ENCODE measurements around the gene SLC41A3.
A peak's percentile ranks its signal among the peaks of the same experiment; 100 is the strongest.

SLC41A3 gene

DNA sequence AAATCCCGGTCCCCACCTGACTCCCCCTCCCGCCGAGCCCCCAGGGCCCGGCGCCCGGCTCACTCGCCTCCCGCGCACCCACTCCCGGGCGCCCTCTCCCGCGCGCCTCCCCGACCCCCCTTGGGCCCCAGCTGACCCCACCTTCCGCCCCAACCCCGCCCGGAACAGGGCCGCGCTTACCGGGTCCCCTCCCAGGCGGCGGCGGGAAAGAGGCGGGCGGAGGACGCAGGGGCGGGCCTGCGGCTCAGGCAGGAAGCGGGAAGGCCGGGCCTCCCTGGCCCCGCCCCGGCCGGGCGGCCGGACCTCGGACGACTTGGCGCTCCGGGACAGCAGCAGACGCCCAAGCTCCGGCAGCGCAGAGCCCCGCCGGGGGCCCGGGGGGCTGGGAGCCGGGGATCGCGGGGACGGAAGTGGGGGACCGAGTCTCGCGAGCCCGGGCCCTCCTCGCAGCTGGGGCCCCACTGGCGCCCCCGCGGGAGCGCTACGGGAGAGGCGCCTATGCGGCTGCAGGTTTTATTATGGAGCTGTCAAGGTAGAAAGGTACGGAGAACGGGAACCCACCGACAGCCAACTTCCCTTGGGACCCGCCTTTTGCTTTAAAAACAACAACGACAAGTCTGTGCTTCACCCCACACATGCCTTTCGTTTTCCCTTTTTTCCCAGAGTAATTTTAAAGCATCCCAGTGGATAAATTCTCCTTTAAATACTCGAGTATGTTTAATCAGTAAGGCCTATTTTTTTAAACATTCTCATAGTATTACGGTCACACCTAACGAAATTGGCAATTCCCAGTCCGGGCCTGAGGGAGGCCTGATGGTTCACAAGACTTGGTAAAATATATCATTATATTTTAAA, at the start of gene SLC41A3:
TSS of gene SLC41A3 (minus strand) at position 212 of the 855 bp plus-strand sequence. CDS start 15,905 bp downstream, outside the sequence.
- peak; percentile 87 for DNase-seq

DNA sequence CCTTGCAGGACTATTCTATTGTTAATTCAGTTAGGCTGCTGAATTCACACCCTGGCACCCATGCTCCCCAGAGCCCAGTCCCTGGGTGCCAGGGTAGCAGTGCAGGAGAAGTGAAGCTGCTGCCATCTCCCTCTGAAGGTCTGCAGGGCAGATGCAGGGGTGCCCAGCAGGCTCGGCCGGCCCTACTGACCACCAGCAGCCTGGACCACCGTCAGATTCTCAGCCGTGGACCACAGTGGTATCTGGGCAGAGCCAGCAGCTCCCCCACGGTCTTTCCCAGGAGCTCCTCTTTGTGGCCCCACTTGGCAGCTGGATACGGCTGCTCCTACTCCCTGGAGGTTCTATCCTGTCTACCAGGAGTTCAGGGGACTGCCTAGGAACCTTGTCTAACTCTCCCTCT, 49.7 kb upstream of the SLC41A3 start:
- no peak for DNase-seq

- no peak for DNase-seq
Observed at GRCh38 chr3:126132751-126133511, 49.0 kb upstream of the SLC41A3 start.

- no peak for DNase-seq
Observed at GRCh38 chr3:126131881-126132750, 48.2 kb upstream of the SLC41A3 start.

- no peak for DNase-seq
Observed at GRCh38 chr3:126130981-126131745, 47.2 kb upstream of the SLC41A3 start.

DNA sequence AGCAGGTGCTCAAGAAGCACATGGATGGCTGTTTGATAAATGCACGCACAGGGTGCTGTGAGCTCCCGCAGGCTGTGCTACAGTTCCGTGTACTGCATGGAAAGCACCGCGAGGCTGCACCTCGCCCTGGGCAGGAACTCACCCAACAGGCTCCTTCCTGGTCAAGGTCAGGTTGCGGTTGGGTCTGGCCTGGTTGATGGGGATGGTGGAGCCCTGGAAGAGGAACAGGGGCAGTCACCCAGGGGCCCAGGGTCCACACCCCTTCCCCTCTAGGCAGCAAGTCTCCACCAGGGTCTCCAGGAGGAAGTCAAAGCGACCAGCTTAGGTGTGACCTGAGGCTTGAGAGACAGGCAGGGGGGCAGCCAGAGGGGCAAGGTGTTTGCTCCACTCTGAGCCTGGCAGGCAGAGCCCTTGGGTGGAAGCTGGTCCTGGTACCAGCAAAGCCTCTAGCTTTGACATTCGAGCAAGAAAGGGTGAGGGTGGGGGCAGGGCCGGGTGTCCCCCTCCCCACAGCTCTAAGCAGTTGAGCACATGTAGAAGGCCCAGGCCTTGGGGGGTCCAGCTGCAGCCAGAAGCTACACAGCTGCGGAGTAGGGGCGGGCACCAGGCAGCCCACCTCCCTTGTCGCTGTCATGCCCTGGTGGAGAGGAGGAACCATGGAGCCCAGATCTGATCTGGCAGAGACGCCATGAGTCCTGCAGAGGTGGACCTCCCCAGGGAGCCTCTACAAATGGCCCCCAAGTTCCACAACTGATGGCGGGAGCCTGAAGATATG, 46.3 kb upstream of the SLC41A3 start:
- DNase-seq: no peak

DNA sequence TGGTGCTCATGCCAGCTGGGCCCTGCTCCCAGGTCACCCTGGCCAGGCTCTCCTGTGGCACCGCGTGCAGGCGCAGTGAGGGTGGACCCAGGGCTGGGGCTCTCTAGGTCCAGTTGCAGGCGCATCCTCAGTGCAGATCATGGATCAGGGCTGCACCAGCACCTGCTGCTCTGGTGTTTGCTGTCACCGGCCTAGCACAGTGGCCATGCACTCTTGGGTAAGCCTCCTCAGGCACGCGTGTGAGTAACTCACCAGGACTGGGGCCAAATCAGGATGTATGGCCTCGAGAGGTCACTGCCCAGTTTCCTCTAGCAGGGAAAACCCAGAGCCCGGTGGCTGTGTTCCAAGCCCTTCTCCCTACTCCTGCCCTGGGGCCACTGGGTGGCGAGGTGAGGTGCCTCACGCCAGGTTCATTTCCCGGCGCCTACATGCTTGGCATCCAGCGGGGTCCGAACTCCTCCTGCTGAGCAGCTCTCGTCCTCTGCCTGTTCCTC, 45.5 kb upstream of the SLC41A3 start:
- DNase-seq: no peak

DNA sequence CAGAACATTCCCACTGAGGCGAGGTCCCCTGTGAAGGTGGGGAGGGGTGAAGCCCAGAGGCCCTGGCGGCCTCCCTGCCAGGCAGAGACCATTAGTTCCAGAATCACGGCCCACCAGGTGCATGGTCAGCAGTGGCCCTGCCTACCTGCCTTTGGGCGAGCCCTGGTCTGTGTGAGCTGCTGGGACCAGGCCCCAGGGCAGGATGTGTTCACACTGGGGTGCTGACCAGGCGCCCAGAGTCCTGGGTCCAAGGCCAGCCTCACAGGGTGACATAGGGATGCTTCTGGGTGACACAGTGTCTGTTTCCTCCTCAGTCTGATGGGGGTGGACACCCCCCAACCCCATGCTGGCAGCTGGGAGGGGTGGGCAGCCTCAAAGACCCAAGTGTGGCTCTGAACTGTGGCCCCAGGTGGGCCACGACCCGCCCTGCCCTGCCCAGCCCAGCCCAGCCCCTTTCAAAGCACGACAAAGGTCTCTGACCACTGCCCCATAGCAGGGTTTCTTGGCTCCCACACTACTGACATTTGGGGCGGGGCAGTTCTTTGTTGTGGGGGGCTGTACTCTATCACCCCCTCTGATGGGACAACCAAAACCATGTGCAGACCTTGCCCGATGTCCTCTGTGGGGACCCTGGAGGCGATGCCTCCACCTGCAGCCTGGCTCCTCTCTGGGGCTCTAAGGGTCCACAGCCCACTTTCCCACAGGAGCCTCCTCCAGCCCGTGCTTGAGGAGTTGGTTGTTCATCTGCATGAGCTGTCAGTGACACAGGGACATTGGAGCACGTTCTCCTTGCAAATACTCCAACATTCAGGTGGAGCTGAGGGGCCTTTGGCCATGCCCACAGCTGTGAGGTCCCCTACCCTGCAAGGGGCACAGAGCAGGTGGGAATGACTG, 44.8 kb upstream of the SLC41A3 start:
- DNase-seq: no peak

GRCh38 chr3:126127904-126128303, 44.0 kb upstream of the SLC41A3 start:
- no peak for DNase-seq

GRCh38 chr3:126127452-126127851, 43.5 kb upstream of the SLC41A3 start:
- peak; percentile 4 for DNase-seq

DNA sequence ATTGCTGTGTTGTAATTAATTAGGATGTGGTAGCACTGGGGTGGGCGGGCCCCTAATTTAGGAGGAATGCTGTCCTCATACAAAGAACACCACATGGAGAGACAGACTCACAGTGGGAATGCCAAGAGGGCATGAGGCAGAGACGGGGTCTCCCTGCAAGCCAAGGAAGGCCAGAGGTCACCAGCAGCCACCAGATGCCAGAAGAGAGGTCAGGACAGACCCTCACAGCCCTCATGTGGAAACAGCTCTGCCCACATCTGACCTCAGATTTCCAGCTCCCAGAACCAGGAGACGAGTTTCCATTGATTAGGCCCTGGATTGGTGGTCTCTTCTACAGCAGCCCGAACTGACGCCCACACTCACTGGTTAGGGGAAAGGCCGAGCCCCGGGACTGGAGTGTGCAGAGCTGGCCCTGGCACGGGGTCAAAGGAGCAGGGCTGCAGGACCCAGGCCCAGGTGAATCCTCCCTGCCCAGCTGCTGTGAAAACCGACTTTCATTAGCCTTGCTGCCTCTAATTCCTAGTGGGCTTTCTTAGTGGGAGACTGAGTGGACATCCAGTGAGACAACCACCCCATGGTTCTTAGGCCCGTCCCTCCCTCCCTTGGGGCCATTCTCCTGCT, 43.0 kb upstream of the SLC41A3 start:
- DNase-seq: peak; percentile 4

DNA sequence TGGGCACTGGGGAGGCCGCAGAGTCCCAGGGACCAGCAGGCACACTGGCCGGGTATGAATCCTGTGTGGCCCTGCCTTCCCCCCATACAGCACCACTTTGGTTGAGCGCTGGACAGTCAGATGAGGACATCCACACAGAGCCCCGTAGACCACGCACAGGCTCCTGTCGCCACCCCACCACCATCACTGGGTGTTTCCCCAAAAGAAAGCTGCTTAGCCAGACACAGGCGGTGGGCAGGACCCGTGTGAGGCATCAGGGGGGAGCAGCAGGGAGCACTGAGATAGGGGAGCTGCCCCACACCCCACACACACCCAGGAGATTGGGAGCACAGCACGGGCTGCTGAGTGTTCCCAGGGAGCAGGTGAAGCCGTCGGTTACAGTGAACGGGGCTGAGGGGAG, 42.4 kb upstream of the SLC41A3 start:
- DNase-seq: peak; percentile 7

- DNase-seq: no peak
Observed at GRCh38 chr3:126125781-126126251, 41.9 kb upstream of the SLC41A3 start.

DNA sequence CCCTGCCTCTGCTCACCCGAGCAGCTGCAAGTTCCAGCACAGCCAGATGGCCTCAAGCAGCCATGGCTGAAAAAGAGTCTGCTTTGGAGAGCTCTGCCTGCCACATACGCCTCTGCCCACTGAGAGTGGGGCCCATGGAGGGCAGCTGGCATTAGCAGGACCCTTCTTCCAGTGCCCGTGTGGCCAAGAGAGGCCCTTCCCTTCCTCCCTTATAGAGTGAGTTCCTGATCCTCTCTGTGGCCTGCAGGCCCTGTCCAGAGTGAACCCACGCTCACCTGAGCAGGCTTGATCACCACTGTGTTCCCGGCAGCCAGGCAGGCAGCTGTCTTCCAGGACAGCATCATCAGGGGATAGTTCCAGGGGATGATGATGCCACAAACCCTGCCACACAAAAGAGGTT, 41.4 kb upstream of the SLC41A3 start:
- peak; percentile 3 for DNase-seq

DNA sequence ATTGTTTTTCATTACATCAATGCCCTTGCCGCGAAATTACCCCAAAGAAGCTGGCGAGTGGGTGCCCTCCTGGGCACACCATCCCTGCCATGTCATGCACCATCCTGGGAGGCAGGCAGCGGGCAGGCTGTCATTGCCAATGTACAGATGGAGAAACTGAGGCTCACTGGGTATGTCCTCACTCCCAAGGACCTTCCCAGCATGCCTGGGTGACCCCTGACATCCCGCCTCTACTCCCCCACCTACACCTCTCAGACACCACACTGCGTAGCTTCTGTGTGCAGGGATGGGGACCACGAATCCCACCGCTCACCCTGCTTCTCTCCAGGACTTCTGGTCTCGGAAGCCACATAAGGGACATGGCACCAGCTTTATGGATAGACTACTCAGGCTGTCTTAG, 41.0 kb upstream of the SLC41A3 start:
- no peak for DNase-seq

- DNase-seq: peak; percentile 6
Observed at GRCh38 chr3:126124148-126124868, 40.4 kb upstream of the SLC41A3 start.

- DNase-seq: no peak
Observed at GRCh38 chr3:126121632-126122031, 37.7 kb upstream of the SLC41A3 start.

- no peak for DNase-seq
Observed at GRCh38 chr3:126121074-126121473, 37.1 kb upstream of the SLC41A3 start.

DNA sequence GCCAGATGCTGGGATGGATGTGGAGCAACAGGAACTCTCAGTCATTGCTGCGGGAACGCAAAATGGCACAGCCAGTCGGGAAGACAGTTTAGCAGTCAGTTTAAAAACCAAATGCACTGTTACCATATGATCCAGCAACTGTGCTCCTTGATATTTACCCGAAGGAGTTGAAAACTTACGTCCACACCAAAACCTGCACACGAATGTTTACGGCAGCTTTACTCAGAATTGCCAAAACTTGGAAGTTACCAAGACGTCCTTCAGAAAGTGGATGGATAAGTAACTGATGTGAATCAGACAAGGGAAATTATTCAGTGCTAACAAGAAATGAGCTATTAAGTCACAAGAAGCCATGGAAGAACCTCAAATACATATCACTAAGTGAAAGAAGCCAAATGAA, 36.1 kb upstream of the SLC41A3 start:
- DNase-seq: no peak
